ENCODE measurements around the gene FBLIM1. TPM values are rescaled to one million over a fixed set of nuclear protein-coding genes. Genes with fewer than 3 reads are reported as not detected.

Gene FBLIM1
- total RNA-seq, 1 experiment from 2014 or later: 64.7 TPM

- no peak overlapping the region for H3T11ph ChIP-seq (ENCODE audit: low read length)
- peaks cover 2% of the 10 kb centered on the region; the same call in 1 of the 2 replicates for H3K27me3 Mint-ChIP-seq (ENCODE audit: low read depth)
- no peak overlapping the region for H3K18ac ChIP-seq (ENCODE audit: insufficient read length, low read depth, low read length)
- H2BK12ac ChIP-seq (ENCODE audit: insufficient read length, low read depth, low read length): no peak overlapping the region
- no peak for DNase-seq
- no peak overlapping the region for H4K5ac ChIP-seq (ENCODE audit: insufficient read length, low read depth, low read length)
- no peak overlapping the region for H3K56ac ChIP-seq (ENCODE audit: insufficient read length, low read depth, low read length)
- no peaks in the 10 kb centered on the region for H3K36me3 Mint-ChIP-seq (ENCODE audit: insufficient read depth in 1 of 3, low read depth in 3 of 3)
- no peaks in the 10 kb centered on the region for H3K79me1 ChIP-seq (ENCODE audit: insufficient read depth, low read depth, low read length, poor library complexity, severe bottlenecking)
- H3K27ac Mint-ChIP-seq: no peak overlapping the region
- H3K9me3 Mint-ChIP-seq: no peaks in the 10 kb centered on the region
- no peak overlapping the region for H3K27ac ChIP-seq (ENCODE audit: insufficient read length, low read depth, low read length)
- H3K4ac ChIP-seq (ENCODE audit: low read depth, low read length): no peak overlapping the region
- H4K91ac ChIP-seq (ENCODE audit: insufficient read length, low read depth, low read length): no peak overlapping the region
- no peak overlapping the region for H2BK15ac ChIP-seq (ENCODE audit: low read depth, low read length)
- H3K4me3 Mint-ChIP-seq: no peak overlapping the region
- H4K20me1 ChIP-seq (ENCODE audit: control insufficient read depth, insufficient read depth, insufficient read length): no peaks in the 10 kb centered on the region
- TF ChIP-seq, protein P1, sequence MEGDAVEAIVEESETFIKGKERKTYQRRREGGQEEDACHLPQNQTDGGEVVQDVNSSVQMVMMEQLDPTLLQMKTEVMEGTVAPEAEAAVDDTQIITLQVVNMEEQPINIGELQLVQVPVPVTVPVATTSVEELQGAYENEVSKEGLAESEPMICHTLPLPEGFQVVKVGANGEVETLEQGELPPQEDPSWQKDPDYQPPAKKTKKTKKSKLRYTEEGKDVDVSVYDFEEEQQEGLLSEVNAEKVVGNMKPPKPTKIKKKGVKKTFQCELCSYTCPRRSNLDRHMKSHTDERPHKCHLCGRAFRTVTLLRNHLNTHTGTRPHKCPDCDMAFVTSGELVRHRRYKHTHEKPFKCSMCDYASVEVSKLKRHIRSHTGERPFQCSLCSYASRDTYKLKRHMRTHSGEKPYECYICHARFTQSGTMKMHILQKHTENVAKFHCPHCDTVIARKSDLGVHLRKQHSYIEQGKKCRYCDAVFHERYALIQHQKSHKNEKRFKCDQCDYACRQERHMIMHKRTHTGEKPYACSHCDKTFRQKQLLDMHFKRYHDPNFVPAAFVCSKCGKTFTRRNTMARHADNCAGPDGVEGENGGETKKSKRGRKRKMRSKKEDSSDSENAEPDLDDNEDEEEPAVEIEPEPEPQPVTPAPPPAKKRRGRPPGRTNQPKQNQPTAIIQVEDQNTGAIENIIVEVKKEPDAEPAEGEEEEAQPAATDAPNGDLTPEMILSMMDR (conservative IDR thresholded peaks at IDR 0.05): no peak
- no CpG with 5 or more reads among the region's 2 CpGs for WGBS (ENCODE audit: extremely low coverage, insufficient read length, low lambda C conversion rate)
- no peak overlapping the region for H3K4me2 ChIP-seq (ENCODE audit: insufficient read depth, insufficient read length, low read length)
- H2BK5ac ChIP-seq (ENCODE audit: insufficient read length, low read length): no peak overlapping the region
- H3K4me1 Mint-ChIP-seq: peaks cover 22 to 27% of the 10 kb centered on the region in 2 experiments
- H3K9ac ChIP-seq (ENCODE audit: extremely low read depth, insufficient read length, low read length): no peak overlapping the region
- H3K23ac ChIP-seq (ENCODE audit: insufficient read length, low read depth, low read length): no peak overlapping the region
- no peak overlapping the region for H4K8ac ChIP-seq (replicated peaks; ENCODE audit: insufficient read length, low read depth, low read length)
- no peak overlapping the region for H2AK5ac ChIP-seq (ENCODE audit: insufficient read length, low read length)
- no peaks in the 10 kb centered on the region for H3K9me3 ChIP-seq (ENCODE audit: control insufficient read depth, low read depth, low read length)
- no peaks in the 10 kb centered on the region for H3K79me2 ChIP-seq (ENCODE audit: insufficient read depth, low read length)
- peaks cover 5% of the 10 kb centered on the region; the same call in 1 of the 2 replicates for H3K4me1 ChIP-seq (ENCODE audit: insufficient read depth, low read length)
- no peak overlapping the region for H3K14ac ChIP-seq (ENCODE audit: insufficient read depth, low read length)
- H2AFZ ChIP-seq (ENCODE audit: low read length): no peak overlapping the region
- no peak overlapping the region for H2BK120ac ChIP-seq (ENCODE audit: low read depth, low read length, poor library complexity, severe bottlenecking)
- peaks cover 3% of the 10 kb centered on the region for H3K23me2 ChIP-seq (ENCODE audit: insufficient read length, low read depth, low read length, poor library complexity, severe bottlenecking)
- no peak overlapping the region for H2BK20ac ChIP-seq (ENCODE audit: low read depth, low read length, poor library complexity, severe bottlenecking)
- H3K27me3 ChIP-seq (ENCODE audit: insufficient read depth, low read length): no peaks in the 10 kb centered on the region
Measured at GRCh38 chr1:15796086-15796462, 37.5 kb downstream of the FBLIM1 start.
